Gastroesophageal sphincter (tissue), 4 donors: ENCODE data around the gene CCDC97. TPM values are rescaled to one million over a fixed set of nuclear protein-coding genes. Genes with fewer than 3 reads are reported as not detected.

ENCODE experiments used
- ATAC-seq: fragments of 150-250 bp; one replicate; pipeline ENCODE4 v1.9.1; 2016; ENCODE audit warnings: mild to moderate bottlenecking, moderate library complexity
- H3K27ac ChIP-seq, 4 donors: fragments of 200-600 bp; sonication (generic) in 3 of 4; 1 replicate in 3 of 4; 2 replicates in 1 of 4; pipeline ENCODE4 v1.5.1; 2016 to 2019
- H3K27me3 ChIP-seq: fragments of 200-600 bp; sonication (generic); one replicate; pipeline ENCODE4 v1.5.1; 2019
- H3K36me3 ChIP-seq, 2 donors: fragments of 200-600 bp; sonication (generic); one replicate each; pipeline ENCODE4 v1.5.1; 2019; ENCODE audit warnings: control low read depth in 1 of 2
- H3K4me1 ChIP-seq, 3 donors: fragments of 200-600 bp; sonication (generic); 1 replicate in 2 of 3; 2 replicates in 1 of 3; pipeline ENCODE4 v1.5.1; 2016 to 2019; ENCODE audit warnings: control low read depth in 2 of 3
- H3K4me3 ChIP-seq, 2 donors: fragments of 200-600 bp; sonication (generic); one replicate each; pipeline ENCODE4 v1.5.1; 2019; ENCODE audit warnings: mild to moderate bottlenecking in 1 of 2, moderate library complexity in 1 of 2
- H3K9me3 ChIP-seq, 3 donors: fragments of 200-600 bp; sonication (generic); one replicate each; pipeline ENCODE4 v1.5.1; 2017 to 2019; ENCODE audit warnings: control low read depth in 2 of 3
- EP300 ChIP-seq: sonication (generic); formaldehyde crosslinking; IDR thresholded peaks from one replicate; pipeline ENCODE4 v1.6.1; 2017; ENCODE audit warnings: antibody characterized with exemption, mild to moderate bottlenecking
- POLR2A ChIP-seq, 2 donors: fragments of 450-650 bp; IDR thresholded peaks; one replicate each; pipeline ENCODE4 v1.6.1; 2017; ENCODE audit warnings: antibody characterized with exemption in 2 of 2, mild to moderate bottlenecking in 2 of 2, moderate library complexity in 1 of 2
- POLR2AphosphoS5 ChIP-seq: sonication (generic); formaldehyde crosslinking; IDR thresholded peaks from one replicate; pipeline ENCODE4 v1.6.1; 2017; ENCODE audit warnings: antibody characterized with exemption
- WGBS, 2 donors: methylation state at CpG; one replicate each; pipeline ENCODE4 v1.1.5; 2018; ENCODE audit warnings: low coverage in 1 of 2; 5-methylcytosine and 5-hydroxymethylcytosine counted together
- total RNA-seq, 4 donors: library from RNA; depleted of rRNA; stranded (reverse); fragments of >200 nt; gene quantifications; one replicate each; pipeline ENCODE4 v1.1.0, GENCODE V29; 2016
- TF ChIP-seq, protein P1 (sequence below), 4 experiments: fragments of 200-600 bp in 2 of 4; fragments of 450-650 bp in 2 of 4; sonication (generic) in 1 of 4; IDR thresholded peaks; one replicate each; pipeline ENCODE4 v1.5.1; 2017 to 2019; ENCODE audit warnings: antibody characterized with exemption in 4 of 4, mild to moderate bottlenecking in 2 of 4, moderate library complexity in 2 of 4

CCDC97 gene
- total RNA-seq, 4 donors from 2014 or later = 11.6 to 18.9 (median 15.9) TPM

DNA sequence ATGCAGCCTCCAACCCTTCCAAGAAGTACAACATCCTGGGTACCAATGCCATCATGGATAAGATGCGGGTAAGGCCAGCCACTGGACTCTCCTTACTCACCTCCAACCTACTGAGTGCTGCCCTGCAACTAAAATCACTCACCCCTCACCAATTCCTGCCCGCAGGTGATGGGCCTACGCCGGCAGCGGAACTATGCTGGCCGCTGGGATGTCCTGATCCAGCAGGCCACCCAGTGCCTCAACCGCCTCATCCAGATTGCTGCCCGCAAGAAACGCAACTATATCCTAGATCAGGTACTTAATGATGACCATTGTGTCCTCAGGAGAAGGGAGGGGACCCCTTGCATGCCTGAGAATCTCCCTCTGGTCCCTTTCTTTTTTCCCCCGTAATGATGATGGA, 15.6 kb upstream of the CCDC97 start:
- no peak for ATAC-seq
- Histone ChIP-seq H3K4me3 (no peak overlapping the region), H3K36me3 (peaks cover 8 to 84% of the 10 kb centered on the region in 2 donors), H3K27me3 (no peaks in the 10 kb centered on the region), H3K27ac (no peak overlapping the region), H3K4me1 (peaks cover 9 to 38% (median 24%) of the 10 kb centered on the region in 3 donors), H3K9me3 (no peaks in the 10 kb centered on the region)
- 98 to 100% methylated on average over 4 to 10 of the region's 10 CpGs for WGBS, 2 donors
- TF ChIP-seq POLR2AphosphoS5 = no peak

DNA sequence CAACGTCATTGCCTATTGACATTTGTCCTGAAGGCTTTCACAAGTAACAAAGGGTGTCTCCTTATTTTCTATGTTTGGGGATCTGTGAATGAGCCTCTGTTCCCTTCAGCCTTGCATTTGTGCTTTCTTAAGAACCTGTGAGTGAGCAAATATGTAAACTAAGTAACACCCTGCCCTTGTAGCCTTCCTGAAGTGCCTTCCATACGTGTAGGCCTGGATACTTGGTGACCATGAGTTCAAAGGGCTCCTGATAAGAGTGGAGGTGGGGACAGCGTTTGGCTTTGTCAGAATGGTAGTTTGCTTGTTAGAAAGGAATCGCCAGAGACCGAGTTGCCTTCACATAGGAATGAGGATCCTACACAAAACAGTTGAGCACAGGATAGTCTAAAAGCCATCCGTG, 14.5 kb upstream of the CCDC97 start:
- Histone ChIP-seq H3K27ac (peak overlapping the region in 2 of 4 donors; percentile 78 to 82), H3K4me3 (no peak overlapping the region), H3K4me1 (peaks cover 9 to 49% (median 35%) of the 10 kb centered on the region in 3 donors), H3K27me3 (no peaks in the 10 kb centered on the region), H3K9me3 (no peaks in the 10 kb centered on the region), H3K36me3 (peaks cover 8 to 80% of the 10 kb centered on the region in 2 donors)
- 48 to 67% methylated on average over 3 to 6 of the region's 6 CpGs for WGBS, 2 donors
- TF ChIP-seq EP300 = no peak
- TF ChIP-seq POLR2A (IDR thresholded peaks at IDR 0.05) = no peak
- TF ChIP-seq POLR2AphosphoS5 = no peak
- TF ChIP-seq, protein P1, sequence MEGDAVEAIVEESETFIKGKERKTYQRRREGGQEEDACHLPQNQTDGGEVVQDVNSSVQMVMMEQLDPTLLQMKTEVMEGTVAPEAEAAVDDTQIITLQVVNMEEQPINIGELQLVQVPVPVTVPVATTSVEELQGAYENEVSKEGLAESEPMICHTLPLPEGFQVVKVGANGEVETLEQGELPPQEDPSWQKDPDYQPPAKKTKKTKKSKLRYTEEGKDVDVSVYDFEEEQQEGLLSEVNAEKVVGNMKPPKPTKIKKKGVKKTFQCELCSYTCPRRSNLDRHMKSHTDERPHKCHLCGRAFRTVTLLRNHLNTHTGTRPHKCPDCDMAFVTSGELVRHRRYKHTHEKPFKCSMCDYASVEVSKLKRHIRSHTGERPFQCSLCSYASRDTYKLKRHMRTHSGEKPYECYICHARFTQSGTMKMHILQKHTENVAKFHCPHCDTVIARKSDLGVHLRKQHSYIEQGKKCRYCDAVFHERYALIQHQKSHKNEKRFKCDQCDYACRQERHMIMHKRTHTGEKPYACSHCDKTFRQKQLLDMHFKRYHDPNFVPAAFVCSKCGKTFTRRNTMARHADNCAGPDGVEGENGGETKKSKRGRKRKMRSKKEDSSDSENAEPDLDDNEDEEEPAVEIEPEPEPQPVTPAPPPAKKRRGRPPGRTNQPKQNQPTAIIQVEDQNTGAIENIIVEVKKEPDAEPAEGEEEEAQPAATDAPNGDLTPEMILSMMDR (IDR thresholded peaks at IDR 0.05) = no peak
- no peak for ATAC-seq

DNA sequence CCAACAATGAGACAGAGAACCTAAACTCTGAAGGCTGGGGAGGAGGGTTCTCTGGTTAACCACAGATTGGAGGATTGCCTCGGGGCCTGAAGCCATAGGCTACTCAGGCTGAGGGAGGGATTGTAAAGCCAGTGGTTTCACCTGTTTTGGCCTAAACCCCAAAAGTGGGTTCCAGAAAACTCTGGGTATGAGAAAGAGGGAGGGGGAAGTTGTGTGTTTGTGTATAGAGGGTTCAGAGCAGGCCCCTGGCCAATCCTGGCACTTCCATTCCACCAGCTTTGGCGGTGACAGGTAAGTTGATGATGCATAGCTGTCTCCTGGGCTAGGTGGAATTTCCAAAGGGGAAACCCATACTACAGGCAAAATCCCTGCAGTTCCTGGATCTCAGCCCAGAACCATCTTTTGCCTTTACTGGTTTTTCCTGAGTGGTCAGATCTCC, 13.5 kb upstream of the CCDC97 start:
- ATAC-seq = no peak
- 0 to 60% methylated on average over 1 of the region's 2 CpGs for WGBS, 2 donors
- peak overlapping the region; percentile 24 to 82 (median 79) for H3K27ac ChIP-seq
- no peak overlapping the region for H3K4me3 ChIP-seq
- H3K36me3 ChIP-seq = peaks cover 8 to 80% of the 10 kb centered on the region in 2 donors
- H3K27me3 ChIP-seq = no peaks in the 10 kb centered on the region
- H3K4me1 ChIP-seq = peaks cover 9 to 58% (median 39%) of the 10 kb centered on the region in 3 donors
- no peaks in the 10 kb centered on the region for H3K9me3 ChIP-seq
- TF ChIP-seq, protein P1 (IDR thresholded peaks at IDR 0.05) = no peak
- no peak for TF ChIP-seq EP300
- no peak for TF ChIP-seq POLR2AphosphoS5
- no peak for TF ChIP-seq POLR2A (IDR thresholded peaks at IDR 0.05)

DNA sequence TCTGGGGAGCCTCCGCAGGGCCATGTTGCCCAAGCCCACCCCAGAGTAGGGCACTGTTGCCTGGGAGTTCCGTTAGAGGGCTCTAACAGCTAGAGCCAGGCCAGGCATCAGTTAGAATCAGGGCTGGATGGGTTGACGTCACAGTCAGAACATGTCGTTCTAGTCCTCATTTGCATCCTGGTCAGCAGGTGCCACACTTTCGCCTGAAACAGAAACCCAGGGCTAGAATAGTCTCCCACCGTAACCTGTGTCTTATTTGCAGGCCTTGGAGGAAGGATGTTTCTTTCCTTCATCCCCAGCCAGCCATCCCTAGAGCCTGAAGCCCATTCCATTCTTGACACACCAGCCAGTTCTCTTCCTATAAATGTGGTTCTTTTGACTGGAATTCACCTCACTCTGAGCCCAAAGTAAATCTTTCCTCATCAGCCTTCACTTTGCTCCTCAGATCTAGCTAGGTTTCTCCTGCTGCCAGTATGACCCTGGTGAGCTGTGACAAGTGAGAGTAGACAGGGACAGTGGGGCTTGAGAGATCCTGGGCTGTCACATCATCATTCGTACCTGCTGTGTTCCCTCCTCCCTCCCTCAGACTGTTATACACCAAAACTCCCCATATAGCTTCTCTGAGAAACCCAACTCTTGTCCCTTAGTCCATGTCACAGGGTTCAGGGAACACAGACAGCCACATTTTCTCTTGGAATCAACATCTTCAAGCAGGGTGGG, 12.2 kb upstream of the CCDC97 start:
- 25 to 39% methylated on average over 2 to 5 of the region's 7 CpGs for WGBS, 2 donors
- Histone ChIP-seq H3K9me3 (no peaks in the 10 kb centered on the region), H3K36me3 (peaks cover 6 to 80% of the 10 kb centered on the region in 2 donors), H3K4me3 (no peak overlapping the region), H3K27ac (peak overlapping the region; percentile 24 to 82 (median 79)), H3K27me3 (no peaks in the 10 kb centered on the region), H3K4me1 (peaks cover 9 to 63% (median 39%) of the 10 kb centered on the region in 3 donors)
- TF ChIP-seq POLR2AphosphoS5 = no peak
- no peak for TF ChIP-seq EP300
- no peak for TF ChIP-seq POLR2A (IDR thresholded peaks at IDR 0.05)
- TF ChIP-seq, protein P1 (IDR thresholded peaks at IDR 0.05) = no peak
- peak; percentile 36 for ATAC-seq

DNA sequence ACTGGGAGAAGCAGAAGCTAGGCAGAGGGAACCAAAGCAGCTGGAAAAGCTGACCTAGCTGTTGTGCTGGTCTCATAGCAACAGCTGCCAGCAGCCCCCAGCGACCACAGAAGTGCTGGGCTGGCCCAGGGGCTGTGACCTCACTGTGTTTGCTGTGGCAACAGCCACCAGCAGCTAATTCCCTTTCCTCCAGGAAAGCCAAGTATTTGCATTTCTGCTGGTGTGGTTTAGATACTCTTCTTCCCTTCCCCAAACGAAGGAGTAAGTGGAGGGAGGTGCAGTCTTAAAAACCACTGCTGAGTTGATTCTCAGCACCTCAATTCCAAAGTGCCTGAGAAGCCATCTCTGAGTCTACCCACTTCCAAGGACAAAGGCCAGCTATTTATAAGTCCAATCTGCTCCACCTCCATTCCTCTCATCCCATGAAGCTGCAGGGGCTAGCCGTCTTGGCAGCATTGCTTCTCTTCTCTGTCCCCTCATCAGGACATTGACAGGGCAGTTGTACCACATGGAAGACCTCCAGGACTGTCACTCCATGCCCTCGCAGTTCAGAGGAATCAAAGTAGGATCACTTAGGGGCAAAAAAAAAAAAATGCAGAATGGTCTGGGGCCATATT, 11.5 kb upstream of the CCDC97 start:
- H3K36me3 ChIP-seq = peaks cover 1 to 80% of the 10 kb centered on the region in 2 donors
- no peaks in the 10 kb centered on the region for H3K27me3 ChIP-seq
- TF ChIP-seq POLR2AphosphoS5 (peak; percentile 38), EP300 (no peak), POLR2A (IDR thresholded peaks at IDR 0.05) (peak in 1 of 2 donors; percentile 16)
- TF ChIP-seq, protein P1 (IDR thresholded peaks at IDR 0.05) = no peak
- H3K9me3 ChIP-seq = no peaks in the 10 kb centered on the region
- 8 to 15% methylated on average over 3 to 4 of the region's 4 CpGs for WGBS, 2 donors
- H3K4me1 ChIP-seq = peaks cover 9 to 63% (median 39%) of the 10 kb centered on the region in 3 donors
- H3K27ac ChIP-seq = peak overlapping the region; percentile 24 to 82 (median 79)
- peak; percentile 76 for ATAC-seq
- no peak overlapping the region for H3K4me3 ChIP-seq
